Measurements from ENCODE around the gene FBXO44. TPM values are rescaled to one million over a fixed set of nuclear protein-coding genes. Genes with fewer than 3 reads are reported as not detected.

The FBXO44 gene
- total RNA-seq, 1 experiment from 2014 or later = 34.9 TPM

DNA sequence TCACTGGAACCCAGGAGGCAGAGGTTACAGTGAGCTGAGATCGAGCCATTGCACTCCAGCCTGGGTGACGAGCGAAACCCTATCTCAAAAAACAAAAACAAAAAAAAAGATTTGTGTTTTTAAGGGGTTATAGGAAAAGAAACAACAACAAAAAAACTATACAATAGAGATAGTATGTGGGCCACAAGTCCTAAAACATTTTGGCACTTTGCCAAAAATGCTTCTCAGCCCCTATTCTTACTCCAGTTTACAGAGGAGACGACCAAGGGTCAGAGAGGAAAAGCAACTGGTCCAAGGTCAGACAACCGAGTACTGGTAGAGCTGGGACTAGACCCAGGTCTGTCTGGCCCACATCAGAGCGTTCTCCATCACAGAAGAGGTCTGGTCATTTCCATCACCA is 3.0 kb downstream of the FBXO44 start:
- TF ChIP-seq, protein P1, sequence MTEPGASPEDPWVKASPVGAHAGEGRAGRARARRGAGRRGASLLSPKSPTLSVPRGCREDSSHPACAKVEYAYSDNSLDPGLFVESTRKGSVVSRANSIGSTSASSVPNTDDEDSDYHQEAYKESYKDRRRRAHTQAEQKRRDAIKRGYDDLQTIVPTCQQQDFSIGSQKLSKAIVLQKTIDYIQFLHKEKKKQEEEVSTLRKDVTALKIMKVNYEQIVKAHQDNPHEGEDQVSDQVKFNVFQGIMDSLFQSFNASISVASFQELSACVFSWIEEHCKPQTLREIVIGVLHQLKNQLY (CRISPR knock-in tag; IDR thresholded peaks at IDR 0.05) = no peak
- TF ChIP-seq NR3C1 (CRISPR knock-in tag; conservative IDR thresholded peaks at IDR 0.05; ENCODE audit: low read depth) = no peak
- H3K9me3 Mint-ChIP-seq = no peaks in the 10 kb centered on the region
- DNase-seq (ENCODE audit: low spot score) (no peak), ATAC-seq (no peak)
- no peak overlapping the region for H3K4me3 Mint-ChIP-seq
- H3K27ac Mint-ChIP-seq = no peak overlapping the region
- H3K4me1 Mint-ChIP-seq = peaks cover 16% of the 10 kb centered on the region
- H3K27me3 Mint-ChIP-seq (ENCODE audit: low read depth) = no peaks in the 10 kb centered on the region; the same call in 1 of the 2 replicates
- ChIA-PET CTCF (no interaction called here), POLR2A (no interaction called here)
- peaks cover 47% of the 10 kb centered on the region for H3K36me3 Mint-ChIP-seq

DNA sequence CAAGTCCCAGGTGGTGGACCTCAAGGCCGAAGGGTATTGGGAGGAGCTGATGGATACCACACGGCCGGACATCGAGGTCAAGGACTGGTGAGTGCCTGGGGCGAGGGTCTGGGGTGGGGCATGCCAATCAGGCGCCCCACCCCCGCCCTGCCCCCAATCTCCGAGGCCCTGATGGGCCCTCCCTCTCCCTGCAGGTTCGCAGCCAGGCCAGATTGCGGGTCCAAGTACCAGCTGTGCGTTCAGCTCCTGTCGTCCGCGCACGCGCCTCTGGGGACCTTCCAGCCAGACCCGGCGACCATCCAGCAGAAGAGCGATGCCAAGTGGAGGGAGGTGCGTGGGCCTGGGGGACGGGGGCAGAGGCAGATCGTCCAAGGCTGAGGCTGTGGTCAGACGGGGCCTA is 3.9 kb downstream of the FBXO44 start:
- ATAC-seq (no peak), DNase-seq (ENCODE audit: low spot score) (no peak)
- H3K4me3 Mint-ChIP-seq = no peak overlapping the region
- POLR2A ChIA-PET = no interaction called here
- H3K27me3 Mint-ChIP-seq (ENCODE audit: low read depth) = no peaks in the 10 kb centered on the region; the same call in 1 of the 2 replicates
- no peaks in the 10 kb centered on the region for H3K9me3 Mint-ChIP-seq
- CTCF ChIA-PET = interaction anchor here (1.1 kb wide), 1 partner anchor 13 kb away, joined by 3 read pairs; no protein-coding TSS in a partner anchor
- H3K27ac Mint-ChIP-seq = no peak overlapping the region
- peaks cover 51% of the 10 kb centered on the region for H3K36me3 Mint-ChIP-seq
- TF ChIP-seq ZNF396 (CRISPR knock-in tag; IDR thresholded peaks at IDR 0.05; ENCODE audit: borderline replicate concordance) (no peak), CREM (CRISPR knock-in tag; IDR thresholded peaks at IDR 0.05) (no peak), ZNF416 (CRISPR knock-in tag; IDR thresholded peaks at IDR 0.05) (no peak), MYBL2 (CRISPR knock-in tag; IDR thresholded peaks at IDR 0.05) (no peak), ESRRA (CRISPR knock-in tag; IDR thresholded peaks at IDR 0.05; ENCODE audit: borderline replicate concordance) (no peak), TEAD1 (CRISPR knock-in tag; IDR thresholded peaks at IDR 0.05) (no peak), MXD4 (CRISPR knock-in tag; IDR thresholded peaks at IDR 0.05; ENCODE audit: borderline replicate concordance) (no peak), ZNF138 (CRISPR knock-in tag; conservative IDR thresholded peaks at IDR 0.05) (no peak)
- TF ChIP-seq, protein P2, sequence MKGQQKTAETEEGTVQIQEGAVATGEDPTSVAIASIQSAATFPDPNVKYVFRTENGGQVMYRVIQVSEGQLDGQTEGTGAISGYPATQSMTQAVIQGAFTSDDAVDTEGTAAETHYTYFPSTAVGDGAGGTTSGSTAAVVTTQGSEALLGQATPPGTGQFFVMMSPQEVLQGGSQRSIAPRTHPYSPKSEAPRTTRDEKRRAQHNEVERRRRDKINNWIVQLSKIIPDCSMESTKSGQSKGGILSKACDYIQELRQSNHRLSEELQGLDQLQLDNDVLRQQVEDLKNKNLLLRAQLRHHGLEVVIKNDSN (CRISPR knock-in tag; IDR thresholded peaks at IDR 0.05) = no peak
- TF ChIP-seq, protein P3, sequence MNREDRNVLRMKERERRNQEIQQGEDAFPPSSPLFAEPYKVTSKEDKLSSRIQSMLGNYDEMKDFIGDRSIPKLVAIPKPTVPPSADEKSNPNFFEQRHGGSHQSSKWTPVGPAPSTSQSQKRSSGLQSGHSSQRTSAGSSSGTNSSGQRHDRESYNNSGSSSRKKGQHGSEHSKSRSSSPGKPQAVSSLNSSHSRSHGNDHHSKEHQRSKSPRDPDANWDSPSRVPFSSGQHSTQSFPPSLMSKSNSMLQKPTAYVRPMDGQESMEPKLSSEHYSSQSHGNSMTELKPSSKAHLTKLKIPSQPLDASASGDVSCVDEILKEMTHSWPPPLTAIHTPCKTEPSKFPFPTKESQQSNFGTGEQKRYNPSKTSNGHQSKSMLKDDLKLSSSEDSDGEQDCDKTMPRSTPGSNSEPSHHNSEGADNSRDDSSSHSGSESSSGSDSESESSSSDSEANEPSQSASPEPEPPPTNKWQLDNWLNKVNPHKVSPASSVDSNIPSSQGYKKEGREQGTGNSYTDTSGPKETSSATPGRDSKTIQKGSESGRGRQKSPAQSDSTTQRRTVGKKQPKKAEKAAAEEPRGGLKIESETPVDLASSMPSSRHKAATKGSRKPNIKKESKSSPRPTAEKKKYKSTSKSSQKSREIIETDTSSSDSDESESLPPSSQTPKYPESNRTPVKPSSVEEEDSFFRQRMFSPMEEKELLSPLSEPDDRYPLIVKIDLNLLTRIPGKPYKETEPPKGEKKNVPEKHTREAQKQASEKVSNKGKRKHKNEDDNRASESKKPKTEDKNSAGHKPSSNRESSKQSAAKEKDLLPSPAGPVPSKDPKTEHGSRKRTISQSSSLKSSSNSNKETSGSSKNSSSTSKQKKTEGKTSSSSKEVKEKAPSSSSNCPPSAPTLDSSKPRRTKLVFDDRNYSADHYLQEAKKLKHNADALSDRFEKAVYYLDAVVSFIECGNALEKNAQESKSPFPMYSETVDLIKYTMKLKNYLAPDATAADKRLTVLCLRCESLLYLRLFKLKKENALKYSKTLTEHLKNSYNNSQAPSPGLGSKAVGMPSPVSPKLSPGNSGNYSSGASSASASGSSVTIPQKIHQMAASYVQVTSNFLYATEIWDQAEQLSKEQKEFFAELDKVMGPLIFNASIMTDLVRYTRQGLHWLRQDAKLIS (CRISPR knock-in tag; IDR thresholded peaks at IDR 0.05; ENCODE audit: borderline replicate concordance) = no peak
- TF ChIP-seq, protein P4, sequence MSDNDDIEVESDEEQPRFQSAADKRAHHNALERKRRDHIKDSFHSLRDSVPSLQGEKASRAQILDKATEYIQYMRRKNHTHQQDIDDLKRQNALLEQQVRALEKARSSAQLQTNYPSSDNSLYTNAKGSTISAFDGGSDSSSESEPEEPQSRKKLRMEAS (CRISPR knock-in tag; IDR thresholded peaks at IDR 0.05) = no peak
- TF ChIP-seq, protein P5, sequence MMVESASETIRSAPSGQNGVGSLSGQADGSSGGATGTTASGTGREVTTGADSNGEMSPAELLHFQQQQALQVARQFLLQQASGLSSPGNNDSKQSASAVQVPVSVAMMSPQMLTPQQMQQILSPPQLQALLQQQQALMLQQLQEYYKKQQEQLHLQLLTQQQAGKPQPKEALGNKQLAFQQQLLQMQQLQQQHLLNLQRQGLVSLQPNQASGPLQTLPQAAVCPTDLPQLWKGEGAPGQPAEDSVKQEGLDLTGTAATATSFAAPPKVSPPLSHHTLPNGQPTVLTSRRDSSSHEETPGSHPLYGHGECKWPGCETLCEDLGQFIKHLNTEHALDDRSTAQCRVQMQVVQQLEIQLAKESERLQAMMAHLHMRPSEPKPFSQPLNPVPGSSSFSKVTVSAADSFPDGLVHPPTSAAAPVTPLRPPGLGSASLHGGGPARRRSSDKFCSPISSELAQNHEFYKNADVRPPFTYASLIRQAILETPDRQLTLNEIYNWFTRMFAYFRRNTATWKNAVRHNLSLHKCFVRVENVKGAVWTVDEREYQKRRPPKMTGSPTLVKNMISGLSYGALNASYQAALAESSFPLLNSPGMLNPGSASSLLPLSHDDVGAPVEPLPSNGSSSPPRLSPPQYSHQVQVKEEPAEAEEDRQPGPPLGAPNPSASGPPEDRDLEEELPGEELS (CRISPR knock-in tag; IDR thresholded peaks at IDR 0.05) = no peak
- TF ChIP-seq, protein P6, sequence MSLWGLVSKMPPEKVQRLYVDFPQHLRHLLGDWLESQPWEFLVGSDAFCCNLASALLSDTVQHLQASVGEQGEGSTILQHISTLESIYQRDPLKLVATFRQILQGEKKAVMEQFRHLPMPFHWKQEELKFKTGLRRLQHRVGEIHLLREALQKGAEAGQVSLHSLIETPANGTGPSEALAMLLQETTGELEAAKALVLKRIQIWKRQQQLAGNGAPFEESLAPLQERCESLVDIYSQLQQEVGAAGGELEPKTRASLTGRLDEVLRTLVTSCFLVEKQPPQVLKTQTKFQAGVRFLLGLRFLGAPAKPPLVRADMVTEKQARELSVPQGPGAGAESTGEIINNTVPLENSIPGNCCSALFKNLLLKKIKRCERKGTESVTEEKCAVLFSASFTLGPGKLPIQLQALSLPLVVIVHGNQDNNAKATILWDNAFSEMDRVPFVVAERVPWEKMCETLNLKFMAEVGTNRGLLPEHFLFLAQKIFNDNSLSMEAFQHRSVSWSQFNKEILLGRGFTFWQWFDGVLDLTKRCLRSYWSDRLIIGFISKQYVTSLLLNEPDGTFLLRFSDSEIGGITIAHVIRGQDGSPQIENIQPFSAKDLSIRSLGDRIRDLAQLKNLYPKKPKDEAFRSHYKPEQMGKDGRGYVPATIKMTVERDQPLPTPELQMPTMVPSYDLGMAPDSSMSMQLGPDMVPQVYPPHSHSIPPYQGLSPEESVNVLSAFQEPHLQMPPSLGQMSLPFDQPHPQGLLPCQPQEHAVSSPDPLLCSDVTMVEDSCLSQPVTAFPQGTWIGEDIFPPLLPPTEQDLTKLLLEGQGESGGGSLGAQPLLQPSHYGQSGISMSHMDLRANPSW (CRISPR knock-in tag; conservative IDR thresholded peaks at IDR 0.05; ENCODE audit: low read depth) = no peak
- H3K4me1 Mint-ChIP-seq = peaks cover 9% of the 10 kb centered on the region

Data from WTC11 (cell line).